HG02840 (cell line): ENCODE results near the gene DCAF11.
A peak's percentile ranks its signal among the peaks of the same experiment; 100 is the strongest.

Source experiments
- ATAC-seq: cut with Tn5 transposase; IDR thresholded peaks from one replicate; pipeline ENCODE4 v1.9.1; 2021; ENCODE audit warnings: mild to moderate bottlenecking, moderate library complexity, moderate number of reproducible peaks; ENCODE audit not compliant: unreplicated experiment, low FRiP score

DCAF11 gene

DNA sequence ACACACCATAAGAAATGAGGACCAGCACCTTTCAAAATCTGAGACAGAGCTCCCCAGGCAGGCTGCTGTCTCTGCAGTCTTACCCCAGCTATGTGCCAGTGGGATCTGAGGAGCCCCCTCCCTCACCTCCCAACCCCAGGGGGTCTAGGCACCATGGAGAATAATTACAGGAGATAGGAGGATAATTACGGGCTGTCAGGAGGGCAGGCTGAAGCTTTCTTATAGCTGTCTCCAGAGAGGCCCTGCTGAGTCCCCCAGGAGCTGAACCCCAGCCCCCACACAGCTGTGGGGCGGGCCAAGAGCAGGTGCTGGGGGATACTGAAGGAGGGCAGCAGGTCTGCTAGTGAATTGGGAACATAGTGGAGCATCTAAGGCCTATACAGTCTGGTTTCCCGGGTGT lies 36.4 kb upstream of the DCAF11 start:
- no peak for ATAC-seq

- no peak for ATAC-seq
Measured at GRCh38 chr14:24079491-24080141, 35.0 kb upstream of the DCAF11 start.

GRCh38 chr14:24080142-24080530 lies 34.4 kb upstream of the DCAF11 start:
- no peak for ATAC-seq

GRCh38 chr14:24080888-24081738 lies 33.5 kb upstream of the DCAF11 start:
- ATAC-seq = peak; percentile 86

- no peak for ATAC-seq
Measured at GRCh38 chr14:24081739-24082211, 32.8 kb upstream of the DCAF11 start.

- no peak for ATAC-seq
Measured at GRCh38 chr14:24082411-24083080, 32.0 kb upstream of the DCAF11 start.

- ATAC-seq = no peak
Measured at GRCh38 chr14:24083462-24083861, 31.1 kb upstream of the DCAF11 start.

GRCh38 chr14:24084440-24084839 lies 30.1 kb upstream of the DCAF11 start:
- no peak for ATAC-seq

GRCh38 chr14:24085215-24085614 lies 29.4 kb upstream of the DCAF11 start:
- no peak for ATAC-seq

DNA sequence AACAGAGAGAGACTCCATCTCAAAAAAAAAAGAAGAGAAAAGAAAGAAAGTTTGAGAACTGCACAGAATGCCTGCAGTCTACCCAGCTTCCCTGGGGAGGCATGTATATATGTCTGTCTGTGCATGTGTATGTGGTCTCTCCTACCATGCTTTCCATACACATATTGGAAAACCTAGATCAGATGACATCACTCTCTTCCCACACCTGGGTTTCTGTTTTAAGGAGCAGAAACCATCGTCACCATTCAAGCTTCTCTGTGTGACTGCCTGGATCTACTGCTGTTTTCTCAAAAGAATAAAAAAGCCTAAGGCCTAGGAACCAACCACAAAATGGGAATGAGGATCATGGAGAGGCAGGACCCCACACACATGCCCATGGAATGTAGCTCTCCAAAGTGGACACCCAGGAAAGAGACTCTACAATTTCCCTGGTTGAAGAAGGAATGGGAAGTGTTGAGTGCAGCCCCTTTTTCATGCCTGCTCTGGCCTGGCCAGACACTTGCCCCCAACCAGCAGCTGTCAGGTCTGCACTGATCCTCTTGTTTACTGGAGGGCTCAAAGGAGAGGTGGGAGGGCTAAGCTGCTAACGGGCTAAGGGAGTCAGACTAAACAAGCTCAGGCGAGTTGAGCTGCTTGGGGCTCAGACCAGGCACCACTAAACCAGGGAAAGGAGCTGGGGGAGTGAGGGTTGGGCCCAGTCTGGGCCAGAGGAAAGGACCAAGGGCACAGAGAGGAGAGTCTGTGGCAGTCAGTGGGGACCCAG lies 28.2 kb upstream of the DCAF11 start:
- ATAC-seq = no peak

- ATAC-seq = no peak
Measured at GRCh38 chr14:24087004-24087403, 27.6 kb upstream of the DCAF11 start.

DNA sequence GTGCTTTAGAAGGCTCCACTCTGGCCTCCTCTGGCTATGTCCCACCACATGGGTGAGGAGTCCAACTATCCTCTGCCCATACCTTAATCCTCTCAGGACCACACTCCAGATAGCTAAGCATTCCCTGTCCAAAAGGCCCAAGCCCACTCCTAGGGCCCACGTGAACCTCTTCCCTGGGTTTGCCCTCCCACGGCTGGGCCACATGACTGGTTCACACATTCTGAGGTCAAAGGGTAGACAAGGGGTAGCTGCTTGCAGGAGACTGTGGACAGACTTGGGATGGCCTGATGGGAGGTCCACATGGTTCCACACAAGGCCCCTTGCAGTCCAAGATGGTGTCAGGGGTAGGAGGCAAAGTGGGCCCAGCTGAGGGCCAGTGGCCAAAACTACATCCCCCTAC lies 26.5 kb upstream of the DCAF11 start:
- no peak for ATAC-seq

DNA sequence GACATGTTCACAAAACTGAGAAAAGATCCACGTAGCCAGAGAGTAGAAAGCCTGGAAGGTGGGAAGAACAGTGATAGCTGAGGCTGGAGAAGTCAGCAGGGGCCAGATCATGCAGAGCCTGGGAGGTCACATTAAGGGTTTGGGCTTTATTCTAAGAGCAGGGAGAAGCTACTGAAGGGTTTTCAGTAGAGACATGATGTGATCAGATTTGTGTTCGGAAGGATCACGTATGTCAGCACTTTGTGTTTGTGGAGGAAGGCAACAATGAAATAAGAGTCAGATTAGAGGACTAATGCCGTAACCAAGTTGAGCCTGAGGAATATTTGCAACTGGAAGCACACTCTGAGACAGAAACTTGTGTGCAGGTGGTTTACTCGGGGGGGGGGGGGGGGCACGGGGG lies 24.7 kb upstream of the DCAF11 start:
- ATAC-seq = no peak

DNA sequence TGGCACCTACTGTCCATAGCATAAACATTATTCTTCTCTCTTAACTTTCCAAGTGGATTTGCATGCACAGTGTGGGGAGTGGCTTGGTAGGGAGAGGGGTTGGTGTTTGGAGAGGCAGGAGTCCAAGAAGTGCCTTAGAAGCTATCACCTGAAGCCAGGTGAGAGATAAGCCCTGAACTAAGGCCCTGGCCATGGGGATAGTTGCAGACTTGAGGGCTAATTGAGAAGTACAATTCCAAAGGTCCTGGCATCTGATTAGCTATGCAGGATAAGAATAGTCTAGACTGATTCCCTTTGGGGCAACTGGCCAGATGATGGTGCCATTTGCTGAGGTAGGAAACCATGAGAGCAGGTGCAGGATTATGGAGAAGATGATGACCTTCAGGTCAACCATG lies 22.5 kb upstream of the DCAF11 start:
- no peak for ATAC-seq

DNA sequence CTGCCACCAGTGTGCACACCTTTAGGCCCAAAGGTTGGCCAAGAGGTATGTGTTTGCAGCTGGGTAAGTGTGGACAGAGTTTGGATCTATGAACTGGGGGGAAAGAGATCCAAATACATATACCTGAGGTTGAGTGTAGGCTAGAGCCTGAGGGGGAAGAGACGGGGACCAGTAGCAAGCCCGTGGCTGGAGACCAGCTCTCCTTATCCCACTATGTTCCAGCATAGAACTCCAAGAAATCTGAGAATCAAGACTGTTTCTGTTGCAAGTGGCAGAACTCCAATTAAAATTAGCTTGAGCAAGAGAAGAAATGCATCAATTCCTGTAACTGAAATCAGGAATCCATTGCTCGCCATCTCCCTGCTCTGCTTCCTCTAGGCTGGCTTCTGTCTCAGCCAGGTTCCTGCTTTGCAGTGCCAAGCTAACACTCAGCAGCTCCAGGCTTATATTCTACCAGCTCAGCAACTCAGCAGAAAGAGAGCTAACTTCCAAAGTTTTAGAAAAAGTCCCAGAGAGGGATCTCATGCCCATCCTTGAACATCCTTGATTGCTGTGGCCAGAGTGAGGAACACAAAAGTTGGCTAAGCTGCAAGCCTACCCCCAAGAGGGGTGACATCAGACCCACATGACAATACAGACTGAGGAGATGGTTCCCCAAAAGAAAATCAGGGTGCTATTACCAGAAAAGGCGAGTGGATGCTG lies 21.9 kb upstream of the DCAF11 start:
- ATAC-seq = no peak

DNA sequence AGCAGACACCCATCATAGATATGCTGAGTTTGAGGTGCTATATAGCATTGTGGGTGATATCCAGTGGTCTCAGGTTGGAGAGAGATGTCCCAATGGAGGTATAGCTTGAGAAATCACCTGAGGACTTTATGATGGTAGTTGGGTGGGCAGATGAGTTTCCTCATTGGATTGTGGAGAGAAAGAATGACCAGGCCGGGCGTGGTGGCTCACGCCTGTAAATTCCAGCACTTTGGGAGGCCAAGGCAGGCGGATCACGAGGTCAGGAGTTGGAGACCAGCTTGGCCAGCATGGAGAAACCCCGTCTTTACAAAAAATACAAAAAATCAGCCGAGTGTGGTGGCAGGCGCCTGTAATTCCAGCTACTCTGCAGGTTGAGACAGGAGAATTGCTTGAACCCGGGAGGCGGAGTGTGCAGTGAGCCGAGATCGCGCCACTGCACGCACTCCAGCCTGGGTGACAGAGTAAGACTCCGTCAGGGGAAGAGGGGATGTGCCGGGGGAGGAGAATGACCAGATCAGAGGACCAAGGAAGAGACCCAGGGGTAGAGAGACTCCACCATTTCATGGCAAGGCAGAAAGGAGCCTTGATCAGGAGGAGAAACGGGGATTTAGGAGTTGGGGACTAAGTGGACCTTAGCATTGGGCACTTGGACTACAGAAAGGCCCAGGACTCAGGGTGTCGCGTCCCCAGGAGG lies 21.2 kb upstream of the DCAF11 start:
- no peak for ATAC-seq

DNA sequence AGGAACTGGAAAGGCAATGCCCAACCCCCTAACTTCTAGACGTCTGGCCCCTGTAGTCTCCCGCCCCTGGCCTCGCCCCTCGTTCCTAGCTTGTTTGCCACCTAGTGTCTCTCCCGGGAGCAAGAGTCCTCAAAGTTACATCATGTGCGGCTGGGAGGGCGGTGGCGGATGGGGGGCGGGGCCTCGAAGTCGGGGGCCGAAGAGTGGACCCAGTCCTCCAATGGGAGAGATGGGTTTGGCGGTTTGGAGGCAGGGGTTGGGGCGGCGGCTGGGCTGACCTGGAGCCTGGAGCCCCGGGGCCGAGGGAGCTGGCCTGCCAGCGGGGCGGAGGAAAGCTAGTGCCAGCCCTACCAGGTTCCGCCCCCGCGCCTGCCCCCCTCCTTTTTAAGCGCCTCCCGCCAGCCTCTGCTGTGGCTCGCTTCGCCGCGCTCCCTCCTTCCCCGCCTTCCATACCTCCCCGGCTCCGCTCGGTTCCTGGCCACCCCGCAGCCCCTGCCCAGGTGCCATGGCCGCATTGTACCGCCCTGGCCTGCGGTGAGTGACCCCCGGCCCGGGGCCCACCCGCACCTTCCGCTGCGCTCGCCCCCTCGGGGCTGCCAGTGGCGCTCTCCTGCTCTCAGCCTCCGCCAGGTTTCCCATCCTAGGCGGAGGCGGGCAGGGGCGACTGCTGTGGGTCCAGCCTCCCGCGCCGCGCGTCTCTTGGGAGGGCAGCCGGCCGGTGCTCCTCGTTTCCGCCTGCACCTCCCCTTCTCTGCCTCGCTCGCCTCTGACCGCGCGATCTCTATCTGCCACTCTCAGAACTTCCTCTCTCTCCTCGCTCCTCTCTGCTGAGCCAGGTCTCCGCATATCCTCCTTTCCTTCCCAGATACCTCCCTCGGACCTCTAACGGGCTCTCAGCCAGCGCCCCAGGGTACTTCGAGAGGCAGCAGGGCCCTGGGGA lies 20.4 kb upstream of the DCAF11 start, which contains the start of gene PCK2:
Gene PCK2 (plus strand): TSS at position 411 of the 940 bp plus-strand sequence. CDS start 95 bp downstream, at position 506.
- ATAC-seq = peak; percentile 34

GRCh38 chr14:24094841-24095270 lies 19.7 kb upstream of the DCAF11 start:
- peak; percentile 3 for ATAC-seq
